HG02852 (cell line): ENCODE measurements around the gene VSTM2B.
"Not testable (repeated sequence)": the region's sequence is repeated elsewhere in the genome, so short reads cannot be mapped to it uniquely, and the experiment has no call there.

Experiments used
- ATAC-seq: cut with Tn5 transposase; IDR thresholded peaks from one replicate; pipeline ENCODE4 v1.9.1; 2021; ENCODE audit warnings: mild to moderate bottlenecking, moderate library complexity; ENCODE audit not compliant: unreplicated experiment

Gene VSTM2B

GRCh38 chr19:29525901-29526729 lies at the start of gene VSTM2B:
TSS of gene VSTM2B (plus strand) at chr19:29525994. CDS start at chr19:29526584, 590 bp downstream.
- ATAC-seq: no peak

- no peak for ATAC-seq
Measured at GRCh38 chr19:29476528-29476927, 49.3 kb upstream of the VSTM2B start.

- ATAC-seq: no peak
Measured at GRCh38 chr19:29477831-29478577, 47.8 kb upstream of the VSTM2B start.

GRCh38 chr19:29478578-29479565 lies 46.9 kb upstream of the VSTM2B start:
- ATAC-seq: no peak

GRCh38 chr19:29479941-29480340 lies 45.9 kb upstream of the VSTM2B start:
- no peak for ATAC-seq

GRCh38 chr19:29480507-29480906 lies 45.3 kb upstream of the VSTM2B start:
- no peak for ATAC-seq

GRCh38 chr19:29482855-29483640 lies 42.7 kb upstream of the VSTM2B start:
- ATAC-seq: no peak

- no peak for ATAC-seq
Measured at GRCh38 chr19:29483641-29483920, 42.2 kb upstream of the VSTM2B start.

- no peak for ATAC-seq
Measured at GRCh38 chr19:29483944-29484581, 41.7 kb upstream of the VSTM2B start.

- ATAC-seq: no peak
Measured at GRCh38 chr19:29484876-29485275, 40.9 kb upstream of the VSTM2B start.

GRCh38 chr19:29485293-29485692 lies 40.5 kb upstream of the VSTM2B start:
- ATAC-seq: no peak

- ATAC-seq: not testable (repeated sequence)
Measured at GRCh38 chr19:29486961-29487360, 38.8 kb upstream of the VSTM2B start.

- no peak for ATAC-seq
Measured at GRCh38 chr19:29487432-29487831, 38.4 kb upstream of the VSTM2B start.

- ATAC-seq: no peak
Measured at GRCh38 chr19:29488316-29488715, 37.5 kb upstream of the VSTM2B start.

- no peak for ATAC-seq
Measured at GRCh38 chr19:29489172-29489951, 36.4 kb upstream of the VSTM2B start.

GRCh38 chr19:29491491-29491890 lies 34.3 kb upstream of the VSTM2B start:
- no peak for ATAC-seq

GRCh38 chr19:29491995-29492577 lies 33.7 kb upstream of the VSTM2B start:
- no peak for ATAC-seq

- no peak for ATAC-seq
Measured at GRCh38 chr19:29492769-29493168, 33.0 kb upstream of the VSTM2B start.

GRCh38 chr19:29495091-29495490 lies 30.7 kb upstream of the VSTM2B start:
- no peak for ATAC-seq
